VCaP (cell line): ENCODE results near the gene FKBP7.
A peak's percentile ranks its signal among the peaks of the same experiment; 100 is the strongest.
"Not testable (repeated sequence)": the region's sequence is repeated elsewhere in the genome, so short reads cannot be mapped to it uniquely, and the experiment has no call there.

Experiments
- H3K27ac ChIP-seq: fragments of 450-650 bp; 2 replicates; pipeline ENCODE4 v1.5.1; 2017
- CTCF ChIP-seq: fragments of 450-650 bp; conservative IDR thresholded peaks from 2 replicates; pipeline ENCODE4 v1.5.1; 2017; ENCODE audit warnings: mild to moderate bottlenecking, moderate library complexity

FKBP7 gene, protein sequence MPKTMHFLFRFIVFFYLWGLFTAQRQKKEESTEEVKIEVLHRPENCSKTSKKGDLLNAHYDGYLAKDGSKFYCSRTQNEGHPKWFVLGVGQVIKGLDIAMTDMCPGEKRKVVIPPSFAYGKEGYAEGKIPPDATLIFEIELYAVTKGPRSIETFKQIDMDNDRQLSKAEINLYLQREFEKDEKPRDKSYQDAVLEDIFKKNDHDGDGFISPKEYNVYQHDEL

GRCh38 chr2:178478439-178479274 lies at the start of gene FKBP7:
Gene FKBP7, minus strand, starts transcription at chr2:178478600. Its CDS starts 101 bp downstream, at chr2:178478499.
- TF ChIP-seq CTCF = peak; percentile 83
- peak within 1 kb of the TSS; percentile 87 for H3K27ac ChIP-seq

GRCh38 chr2:178527592-178527991 lies 49.2 kb upstream of the FKBP7 start:
- no peak for TF ChIP-seq CTCF
- H3K27ac ChIP-seq = no peak overlapping the region

DNA sequence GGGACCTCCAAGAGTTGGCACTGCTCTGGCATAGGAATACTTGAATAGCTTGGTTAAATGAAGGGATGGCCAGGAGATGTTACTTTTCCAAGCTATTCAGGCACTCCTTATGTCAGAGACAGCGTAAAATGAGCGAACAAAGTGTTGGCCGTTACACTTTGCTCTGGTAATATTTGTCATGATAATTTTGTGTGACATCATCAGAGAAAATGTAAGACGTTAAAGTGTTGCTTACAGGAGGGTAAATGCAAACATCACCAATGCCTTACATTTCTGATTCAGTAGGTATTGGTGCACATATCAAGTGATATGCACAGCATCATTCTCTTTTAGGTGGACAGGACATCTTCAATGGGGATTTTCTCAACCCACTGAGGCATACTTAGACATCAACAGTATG lies 47.9 kb upstream of the FKBP7 start:
- no peak for TF ChIP-seq CTCF
- H3K27ac ChIP-seq = no peak overlapping the region

DNA sequence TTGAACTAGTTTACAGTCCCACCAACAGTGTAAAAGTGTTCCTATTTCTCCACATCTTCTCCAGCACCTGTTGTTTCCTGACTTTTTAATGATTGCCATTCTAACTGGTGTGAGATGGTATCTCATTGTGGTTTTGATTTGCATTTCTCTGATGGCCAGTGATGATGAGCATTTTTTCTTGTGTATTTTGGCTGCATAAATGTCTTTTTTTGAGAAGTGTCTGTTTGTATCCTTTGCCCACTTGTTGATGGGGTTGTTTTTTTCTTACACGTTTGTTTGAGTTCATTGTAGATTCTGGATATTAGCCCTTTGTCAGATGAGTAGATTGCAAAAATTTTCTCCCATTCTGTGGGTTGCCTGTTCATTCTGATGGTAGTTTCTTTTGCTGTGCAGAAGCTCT lies 47.1 kb upstream of the FKBP7 start:
- not testable (repeated sequence) for H3K27ac ChIP-seq

- H3K27ac ChIP-seq = not testable (repeated sequence)
Observed at GRCh38 chr2:178525010-178525409, 46.6 kb upstream of the FKBP7 start.

- H3K27ac ChIP-seq = peak overlapping the region; percentile 69
- no peak for TF ChIP-seq CTCF
Observed at GRCh38 chr2:178523596-178524134, 45.3 kb upstream of the FKBP7 start.

DNA sequence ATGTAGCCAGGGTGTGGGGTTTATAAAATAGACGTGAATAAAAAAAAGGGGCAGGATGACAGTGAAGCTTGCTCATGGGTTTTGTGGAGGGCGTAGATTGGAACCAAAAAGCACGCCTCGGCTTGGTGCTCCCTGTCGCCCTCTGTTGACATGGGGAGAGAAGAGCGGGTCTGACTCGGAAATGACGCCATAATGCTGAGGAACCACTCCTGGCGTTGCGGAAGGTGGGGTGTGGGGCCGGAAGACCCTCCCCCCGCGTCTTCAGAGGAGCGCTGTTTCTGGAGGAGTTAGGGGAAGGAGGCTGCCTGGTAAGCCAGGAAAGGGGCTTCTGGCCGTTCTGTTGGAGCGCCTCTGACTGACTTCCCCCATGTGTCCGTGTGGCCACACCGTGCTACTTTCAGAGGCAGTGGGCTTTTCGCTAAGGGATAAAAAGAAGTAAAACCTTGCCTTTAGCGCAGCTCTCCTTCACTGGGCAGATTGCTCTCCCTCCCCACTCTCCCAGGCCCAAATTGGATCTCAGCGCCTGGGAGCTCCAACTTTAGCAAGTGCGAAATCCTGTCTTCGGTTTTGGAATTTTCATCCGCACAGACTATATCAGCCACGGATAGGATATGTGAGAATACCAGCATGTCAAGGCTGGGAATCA lies 44.7 kb upstream of the FKBP7 start:
- peak overlapping the region; percentile 69 for H3K27ac ChIP-seq
- peak; percentile 84 for TF ChIP-seq CTCF

GRCh38 chr2:178521304-178522150 lies 43.1 kb upstream of the FKBP7 start:
- H3K27ac ChIP-seq = no peak overlapping the region
- no peak for TF ChIP-seq CTCF
